GM12875 (cell line): Measurements from ENCODE around the gene TRIM17.

Experiments used
- H3K4me3 ChIP-seq: one replicate; pipeline ENCODE4 v1.5.1; 2011; ENCODE audit warnings: low read depth, low read length, control low read depth
- TF ChIP-seq, protein P1 (sequence below): IDR thresholded peaks from 2 replicates; pipeline ENCODE4 v1.5.1; 2011; ENCODE audit warnings: low read depth, mild to moderate bottlenecking, control low read depth, inconsistent platforms, low read length, moderate library complexity, borderline replicate concordance; ENCODE audit not compliant: insufficient read depth

The TRIM17 gene

DNA sequence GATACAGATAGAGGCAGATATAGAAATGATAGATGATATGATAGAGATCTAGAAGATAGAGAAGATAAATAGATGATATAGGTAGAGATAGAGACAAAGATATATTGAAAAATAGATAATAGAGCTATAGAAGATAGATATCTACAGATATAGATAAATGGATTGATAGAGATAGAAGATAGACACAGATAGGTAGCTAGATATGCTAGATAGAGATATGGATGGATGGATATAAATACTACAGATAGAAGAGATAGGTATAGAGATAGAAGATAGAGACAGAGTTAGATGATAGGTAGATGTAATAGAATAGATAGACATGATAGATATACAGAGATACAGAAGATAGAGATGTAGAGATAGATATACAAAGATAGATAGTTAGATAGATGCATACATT is 31.4 kb downstream of the TRIM17 start:
- TF ChIP-seq, protein P1, sequence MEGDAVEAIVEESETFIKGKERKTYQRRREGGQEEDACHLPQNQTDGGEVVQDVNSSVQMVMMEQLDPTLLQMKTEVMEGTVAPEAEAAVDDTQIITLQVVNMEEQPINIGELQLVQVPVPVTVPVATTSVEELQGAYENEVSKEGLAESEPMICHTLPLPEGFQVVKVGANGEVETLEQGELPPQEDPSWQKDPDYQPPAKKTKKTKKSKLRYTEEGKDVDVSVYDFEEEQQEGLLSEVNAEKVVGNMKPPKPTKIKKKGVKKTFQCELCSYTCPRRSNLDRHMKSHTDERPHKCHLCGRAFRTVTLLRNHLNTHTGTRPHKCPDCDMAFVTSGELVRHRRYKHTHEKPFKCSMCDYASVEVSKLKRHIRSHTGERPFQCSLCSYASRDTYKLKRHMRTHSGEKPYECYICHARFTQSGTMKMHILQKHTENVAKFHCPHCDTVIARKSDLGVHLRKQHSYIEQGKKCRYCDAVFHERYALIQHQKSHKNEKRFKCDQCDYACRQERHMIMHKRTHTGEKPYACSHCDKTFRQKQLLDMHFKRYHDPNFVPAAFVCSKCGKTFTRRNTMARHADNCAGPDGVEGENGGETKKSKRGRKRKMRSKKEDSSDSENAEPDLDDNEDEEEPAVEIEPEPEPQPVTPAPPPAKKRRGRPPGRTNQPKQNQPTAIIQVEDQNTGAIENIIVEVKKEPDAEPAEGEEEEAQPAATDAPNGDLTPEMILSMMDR = no peak
- no peak overlapping the region for H3K4me3 ChIP-seq

DNA sequence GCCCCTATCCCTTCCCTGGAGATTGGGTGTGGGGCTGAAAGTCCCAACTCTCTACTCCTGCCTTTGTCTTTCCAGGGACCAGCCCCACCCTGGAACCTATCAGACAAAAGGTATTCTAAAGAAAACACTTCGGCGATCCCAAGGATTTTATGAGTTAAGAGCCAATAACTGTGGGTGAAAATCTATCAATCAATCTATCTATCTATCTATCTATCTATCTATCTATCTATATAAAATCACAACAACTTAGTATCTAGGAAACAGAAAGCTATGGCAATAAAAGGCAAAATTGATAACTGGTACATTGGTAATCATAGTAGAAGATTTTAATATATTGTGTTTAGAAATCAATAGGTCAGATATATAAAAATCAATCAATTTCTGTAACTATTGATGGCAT is 32.9 kb downstream of the TRIM17 start:
- H3K4me3 ChIP-seq = no peak overlapping the region
- TF ChIP-seq, protein P1 = no peak

DNA sequence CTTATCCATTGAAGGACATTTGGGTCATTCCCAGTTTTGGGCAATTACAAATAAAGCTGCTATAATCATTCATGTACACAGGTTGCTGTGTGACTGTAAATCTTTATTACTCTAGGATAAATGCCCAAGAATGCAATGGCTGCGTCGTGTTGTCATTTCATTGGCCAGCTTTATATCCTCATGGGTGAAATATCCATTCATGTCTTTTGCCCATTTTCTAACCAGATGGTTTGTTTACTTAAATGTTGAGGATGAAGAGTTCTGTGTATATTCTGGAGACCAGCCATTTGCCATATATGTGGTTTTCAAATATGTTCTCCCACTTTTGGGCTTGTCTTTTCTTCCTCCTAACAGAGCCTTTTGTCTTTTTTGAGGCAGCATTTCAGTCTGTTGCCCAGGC is 35.3 kb downstream of the TRIM17 start:
- H3K4me3 ChIP-seq = no peak overlapping the region
- TF ChIP-seq, protein P1 = no peak

- TF ChIP-seq, protein P1 = no peak
- H3K4me3 ChIP-seq = no peak overlapping the region
These were observed 37.0 kb downstream of the TRIM17 start for GRCh38 chr1:228379666-228380065.

DNA sequence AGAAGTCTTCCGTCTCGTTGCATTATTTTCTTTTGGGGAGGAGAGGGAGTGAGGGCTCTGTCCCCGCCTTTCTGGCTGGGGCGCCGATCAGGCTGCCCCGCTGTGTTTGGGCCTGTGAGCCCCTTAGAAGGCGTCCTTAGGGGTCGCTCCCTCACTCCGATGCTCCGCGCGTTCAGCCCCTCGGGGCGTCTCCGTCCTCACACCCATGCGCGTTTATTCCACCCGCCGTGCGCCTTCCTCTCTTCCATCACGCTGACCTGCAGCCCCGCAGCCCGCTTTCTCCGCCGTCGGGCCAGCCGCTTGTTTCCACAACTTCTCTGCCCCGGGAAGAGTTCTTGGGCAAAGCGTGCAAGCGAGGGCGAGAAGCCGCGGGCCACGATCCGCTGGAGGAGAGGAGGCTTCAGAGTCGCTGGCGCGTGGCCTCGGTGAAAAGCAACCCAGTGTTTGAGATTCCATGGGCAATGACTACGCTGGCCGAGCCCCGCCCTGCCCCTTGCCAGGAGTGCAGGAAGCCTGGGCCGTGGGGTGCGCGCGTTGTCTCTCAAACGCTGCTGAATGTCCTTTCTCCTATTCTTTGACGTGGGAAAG is 37.7 kb downstream of the TRIM17 start:
- TF ChIP-seq, protein P1 = no peak
- H3K4me3 ChIP-seq = no peak overlapping the region

DNA sequence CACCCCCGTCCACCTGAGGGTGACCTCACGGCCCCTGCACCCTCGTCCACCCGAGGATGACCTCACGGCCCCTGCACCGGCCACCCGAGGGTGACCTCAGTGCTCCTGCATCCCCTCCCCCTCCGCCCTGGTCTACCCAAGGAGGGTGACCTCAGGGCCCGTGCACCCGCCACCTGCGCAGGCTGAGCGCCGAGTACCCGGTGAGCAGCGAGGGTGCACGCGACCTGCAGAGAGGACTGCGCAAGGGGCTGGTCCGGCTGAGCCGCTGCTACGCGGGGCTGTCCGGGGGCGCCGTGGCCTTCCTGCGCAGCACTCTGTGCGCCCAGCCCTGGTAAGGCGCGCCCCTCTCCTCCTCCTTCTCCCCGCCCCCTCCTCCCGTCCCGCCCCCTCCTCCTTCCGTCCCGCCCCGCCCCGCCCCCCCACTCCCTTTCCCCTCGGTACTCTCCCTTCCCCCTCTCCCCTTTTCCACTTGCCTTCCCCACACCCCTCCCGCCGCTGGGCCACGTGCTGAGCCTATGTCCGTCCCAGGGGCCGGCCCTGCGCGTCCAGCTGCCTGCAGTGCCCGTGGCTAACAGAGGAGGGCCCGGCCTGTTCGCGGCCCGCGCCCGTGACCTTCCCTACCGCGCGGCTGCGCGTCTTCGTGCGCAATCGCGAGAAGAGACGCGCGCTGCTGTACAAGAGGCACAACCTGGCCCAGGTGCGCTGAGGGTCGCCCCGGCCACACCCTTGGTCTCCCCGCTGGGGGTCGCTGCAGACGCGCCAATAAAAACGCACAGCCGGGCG is 38.4 kb downstream of the TRIM17 start:
- TF ChIP-seq, protein P1 = peak; percentile 36; the same call in 1 of the 2 replicates
- no peak overlapping the region for H3K4me3 ChIP-seq

- H3K4me3 ChIP-seq = no peak overlapping the region
- TF ChIP-seq, protein P1 = no peak
These were observed 39.0 kb downstream of the TRIM17 start for GRCh38 chr1:228377664-228378089.
